PC-3 (cell line): Measurements from ENCODE around the gene SPATA16. TPM values are rescaled to one million over a fixed set of nuclear protein-coding genes. Genes with fewer than 3 reads are reported as not detected.

Experiments
- ATAC-seq: fragments of 200-7000 bp; cut with Tn5 transposase; 2 replicates; pipeline ENCODE4 v1.9.1; 2020; ENCODE audit warnings: mild to moderate bottlenecking, moderate library complexity
- BruUV-seq: library from RNA; stranded (reverse); fragments of 400-500 nt; replicated peaks from 2 replicates; lab custom pipeline; 2021; lab: Mats Ljungman, UMichigan
- CTCF ChIA-PET: fragments of 300-600 bp; sonication (Branson Sonifier 250); formaldehyde crosslinking; loops from one replicate; lab custom pipeline; 2022; ENCODE audit warnings: antibody characterized with exemption; lab: Charles Lee
- POLR2A ChIA-PET: fragments of 300-600 bp; sonication (Branson Sonifier 250); formaldehyde crosslinking; loops from one replicate; lab custom pipeline; 2022; ENCODE audit warnings: antibody characterized with exemption; ENCODE audit not compliant: unreplicated experiment; lab: Charles Lee
- DNase-seq: peaks from one replicate; pipeline ENCODE4 v3.0.0-alpha.2; 2015
- H2AFZ ChIP-seq: fragments of 300-600 bp; sonication (generic); 2 replicates; pipeline ENCODE4 v1.6.0; 2016; ENCODE audit warnings: antibody characterized with exemption, low read length
- H3F3A ChIP-seq: fragments of 300-600 bp; sonication (generic); one replicate; pipeline ENCODE4 v1.6.0; 2017; ENCODE audit warnings: antibody characterized with exemption, low read length, control low read depth, mild to moderate bottlenecking; ENCODE audit not compliant: unreplicated experiment
- H3K27ac ChIP-seq: fragments of 300-600 bp; sonication (generic); 2 replicates; pipeline ENCODE4 v1.5.1; 2016; ENCODE audit warnings: mild to moderate bottlenecking, low read length
- H3K27me3 ChIP-seq: fragments of 300-600 bp; sonication (generic); 2 replicates; pipeline ENCODE4 v1.6.1; 2016; ENCODE audit warnings: low read length, mixed read lengths
- H3K36me3 ChIP-seq: fragments of 300-600 bp; sonication (generic); 2 replicates; pipeline ENCODE4 v1.6.1; 2016; ENCODE audit warnings: low read depth, mixed run types, low read length, mixed read lengths
- H3K4me1 ChIP-seq: fragments of 300-600 bp; sonication (generic); 2 replicates; pipeline ENCODE4 v1.5.1; 2016; ENCODE audit warnings: low read length; ENCODE audit not compliant: insufficient read depth
- H3K4me2 ChIP-seq: fragments of 300-600 bp; sonication (generic); 2 replicates; pipeline ENCODE4 v1.6.0; 2016; ENCODE audit warnings: low read length
- H3K4me3 ChIP-seq: fragments of 300-600 bp; sonication (generic); 2 replicates; pipeline ENCODE4 v1.5.1; 2016; ENCODE audit warnings: mild to moderate bottlenecking, low read length, mixed read lengths
- H3K79me2 ChIP-seq: fragments of 300-600 bp; sonication (generic); 2 replicates; pipeline ENCODE4 v1.6.1; 2017; ENCODE audit warnings: low read length, mixed read lengths
- H3K9ac ChIP-seq: fragments of 300-600 bp; sonication (generic); 2 replicates; pipeline ENCODE4 v1.6.0; 2016; ENCODE audit warnings: mild to moderate bottlenecking, low read length
- H3K9me2 ChIP-seq: fragments of 300-600 bp; sonication (generic); replicated peaks from 2 replicates; pipeline ENCODE4 v1.6.1; 2016; ENCODE audit warnings: mixed run types, low read length, mixed read lengths
- H3K9me3 ChIP-seq: fragments of 300-600 bp; sonication (generic); 2 replicates; pipeline ENCODE4 v1.6.1; 2016; ENCODE audit warnings: low read length, mixed read lengths
- H4K20me1 ChIP-seq: fragments of 300-600 bp; sonication (generic); 2 replicates; pipeline ENCODE4 v1.6.1; 2016; ENCODE audit warnings: low read length, mixed read lengths
- CTCF ChIP-seq: fragments of 300-600 bp; sonication (generic); conservative IDR thresholded peaks from 2 replicates; pipeline ENCODE4 v1.5.1; 2017; ENCODE audit warnings: antibody characterized with exemption, low read depth, mild to moderate bottlenecking, low read length
- EZH2 ChIP-seq: fragments of 300-600 bp; sonication (generic); IDR thresholded peaks from one replicate; pipeline ENCODE4 v1.6.1; 2017; ENCODE audit warnings: antibody characterized with exemption, mild to moderate bottlenecking, low read length; ENCODE audit not compliant: unreplicated experiment
- EZH2phosphoT487 ChIP-seq: fragments of 300-600 bp; sonication (generic); IDR thresholded peaks from 2 replicates; pipeline ENCODE4 v1.6.1; 2018; ENCODE audit warnings: mild to moderate bottlenecking, antibody characterized with exemption, low read length, borderline replicate concordance
- intact Hi-C: fragments of 100-400 bp; cut with micrococcal nuclease; formaldehyde crosslinking; loops from 2 replicates; pipeline ENCODE4 v1.9.0; 2023
- total RNA-seq: library from RNA; depleted of rRNA; stranded (reverse); fragments of >200 nt; gene quantifications from 2 replicates; pipeline ENCODE4 v1.2.3, GENCODE V29; 2014

SPATA16 gene
- total RNA-seq, 1 experiment from 2014 or later, result not detected

- Histone ChIP-seq H3K36me3 (no peaks in the 10 kb centered on the region), H2AFZ (no peak overlapping the region), H3K9me2 (no peaks in the 10 kb centered on the region), H4K20me1 (no peaks in the 10 kb centered on the region), H3K27ac (no peak overlapping the region), H3K4me1 (no peaks in the 10 kb centered on the region), H3K4me3 (no peak overlapping the region), H3K79me2 (no peaks in the 10 kb centered on the region), H3K9ac (no peak overlapping the region), H3F3A (no peaks in the 10 kb centered on the region), H3K27me3 (peaks cover 52% of the 10 kb centered on the region; the same call in 1 of the 2 replicates), H3K9me3 (no peaks in the 10 kb centered on the region), H3K4me2 (no peak overlapping the region)
- CTCF ChIA-PET, result no interaction called here
- no peak for DNase-seq
- ATAC-seq, result no peak
- TF ChIP-seq EZH2 (no peak), CTCF (no peak), EZH2phosphoT487 (no peak)
- BruUV-seq, result no TSS peak
- intact Hi-C loops, result no loop called here
- POLR2A ChIA-PET, result no interaction called here
These were observed 229.9 kb downstream of the SPATA16 start for GRCh38 chr3:172911142-172911541.

- DNase-seq (no peak), ATAC-seq (no peak)
- Histone ChIP-seq H4K20me1 (no peaks in the 10 kb centered on the region), H2AFZ (no peak overlapping the region), H3K9me3 (no peaks in the 10 kb centered on the region), H3K36me3 (no peaks in the 10 kb centered on the region), H3K4me3 (no peak overlapping the region), H3K4me1 (no peaks in the 10 kb centered on the region), H3K27ac (no peak overlapping the region), H3F3A (no peaks in the 10 kb centered on the region), H3K79me2 (no peaks in the 10 kb centered on the region), H3K27me3 (peaks cover 68% of the 10 kb centered on the region), H3K9ac (no peak overlapping the region), H3K9me2 (no peaks in the 10 kb centered on the region), H3K4me2 (no peak overlapping the region)
- BruUV-seq, result no TSS peak
- intact Hi-C loops, result no loop called here
- TF ChIP-seq EZH2, result no peak
- no peak for TF ChIP-seq CTCF
- TF ChIP-seq EZH2phosphoT487, result no peak
- POLR2A ChIA-PET, result no interaction called here
- CTCF ChIA-PET, result no interaction called here
These were observed 232.2 kb downstream of the SPATA16 start for GRCh38 chr3:172908771-172909270.

GRCh38 chr3:172905451-172905850, 235.6 kb downstream of the SPATA16 start:
- ChIA-PET POLR2A (no interaction called here), CTCF (no interaction called here)
- Histone ChIP-seq H3K9me2 (no peaks in the 10 kb centered on the region), H3F3A (no peaks in the 10 kb centered on the region), H3K79me2 (no peaks in the 10 kb centered on the region), H3K36me3 (no peaks in the 10 kb centered on the region), H3K9ac (no peak overlapping the region), H3K9me3 (no peaks in the 10 kb centered on the region), H2AFZ (no peak overlapping the region), H3K4me2 (no peak overlapping the region), H3K27me3 (peaks cover 60% of the 10 kb centered on the region), H4K20me1 (no peaks in the 10 kb centered on the region), H3K27ac (no peak overlapping the region), H3K4me1 (no peaks in the 10 kb centered on the region), H3K4me3 (no peak overlapping the region)
- no peak for TF ChIP-seq EZH2
- no peak for TF ChIP-seq CTCF
- no peak for TF ChIP-seq EZH2phosphoT487
- ATAC-seq (no peak), DNase-seq (no peak)
- intact Hi-C loops, result no loop called here
- BruUV-seq, result no TSS peak
